OCI-LY3 (cell line): ENCODE results near the gene JADE2.

Experiments
- H2AFZ ChIP-seq: fragments of 200-600, 300-600 bp; shearing (Covaris generic); 2 replicates; pipeline ENCODE4 v1.6.0; 2014; ENCODE audit warnings: antibody characterized with exemption, low read depth, low read length
- H3K27ac ChIP-seq: fragments of 200-600, 300-600 bp; sonication (generic); 2 replicates; pipeline ENCODE4 v1.5.1; 2014; ENCODE audit warnings: mild to moderate bottlenecking, low read length, moderate library complexity, mixed read lengths
- H3K27me3 ChIP-seq: fragments of 200-600, 300-600 bp; sonication (generic); 2 replicates; pipeline ENCODE4 v1.6.1; 2014; ENCODE audit warnings: low read depth, low read length, mixed read lengths
- H3K36me3 ChIP-seq: fragments of 200-600, 300-600 bp; sonication (generic); replicated peaks from 2 replicates; pipeline ENCODE3; 2014; ENCODE audit warnings: low read depth, low read length, mixed read lengths
- H3K4me1 ChIP-seq: fragments of 300-600, 200-600 bp; sonication (generic); 2 replicates; pipeline ENCODE4 v1.6.1; 2014; ENCODE audit warnings: low read length, mixed read lengths
- H3K4me2 ChIP-seq: fragments of 200-600, 300-600 bp; sonication (generic); 2 replicates; pipeline ENCODE4 v1.6.1; 2014; ENCODE audit warnings: low read length, mixed read lengths
- H3K4me3 ChIP-seq: fragments of 300-600, 200-600 bp; sonication (generic); 2 replicates; pipeline ENCODE4 v1.5.1; 2014; ENCODE audit warnings: antibody characterized with exemption, mild to moderate bottlenecking, low read length, moderate library complexity
- H3K79me2 ChIP-seq: fragments of 300-600, 200-600 bp; shearing (Covaris generic); 2 replicates; pipeline ENCODE4 v1.6.1; 2014; ENCODE audit warnings: mild to moderate bottlenecking, low read length, mixed read lengths
- H3K9ac ChIP-seq: fragments of 300-600, 200-600 bp; shearing (Covaris generic); 2 replicates; pipeline ENCODE4 v1.6.0; 2014; ENCODE audit warnings: mild to moderate bottlenecking, low read length, moderate library complexity
- H3K9me3 ChIP-seq: fragments of 200-600, 300-600 bp; shearing (Covaris generic); 2 replicates; pipeline ENCODE4 v1.6.1; 2014; ENCODE audit warnings: low read length, mixed read lengths; ENCODE audit not compliant: insufficient read depth
- H4K20me1 ChIP-seq: fragments of 200-600, 300-600 bp; sonication (generic); 2 replicates; pipeline ENCODE4 v1.6.1; 2016; ENCODE audit warnings: low read length, mixed read lengths; ENCODE audit not compliant: insufficient read depth
- EZH2phosphoT487 ChIP-seq: fragments of 200-600 bp; shearing (Covaris generic); IDR thresholded peaks from 2 replicates; pipeline ENCODE4 v1.6.1; 2018; ENCODE audit warnings: antibody characterized with exemption, mixed run types, low read depth
- TF ChIP-seq, protein P1 (sequence below): fragments of 200-600, 300-600 bp; sonication (generic); IDR thresholded peaks from 2 replicates; pipeline ENCODE4 v1.5.1; 2014; ENCODE audit warnings: antibody characterized with exemption, low read length, low read depth

JADE2 gene

GRCh38 chr5:134569758-134570364 lies 44.4 kb downstream of the JADE2 start:
- no peak for TF ChIP-seq EZH2phosphoT487
- TF ChIP-seq, protein P1, sequence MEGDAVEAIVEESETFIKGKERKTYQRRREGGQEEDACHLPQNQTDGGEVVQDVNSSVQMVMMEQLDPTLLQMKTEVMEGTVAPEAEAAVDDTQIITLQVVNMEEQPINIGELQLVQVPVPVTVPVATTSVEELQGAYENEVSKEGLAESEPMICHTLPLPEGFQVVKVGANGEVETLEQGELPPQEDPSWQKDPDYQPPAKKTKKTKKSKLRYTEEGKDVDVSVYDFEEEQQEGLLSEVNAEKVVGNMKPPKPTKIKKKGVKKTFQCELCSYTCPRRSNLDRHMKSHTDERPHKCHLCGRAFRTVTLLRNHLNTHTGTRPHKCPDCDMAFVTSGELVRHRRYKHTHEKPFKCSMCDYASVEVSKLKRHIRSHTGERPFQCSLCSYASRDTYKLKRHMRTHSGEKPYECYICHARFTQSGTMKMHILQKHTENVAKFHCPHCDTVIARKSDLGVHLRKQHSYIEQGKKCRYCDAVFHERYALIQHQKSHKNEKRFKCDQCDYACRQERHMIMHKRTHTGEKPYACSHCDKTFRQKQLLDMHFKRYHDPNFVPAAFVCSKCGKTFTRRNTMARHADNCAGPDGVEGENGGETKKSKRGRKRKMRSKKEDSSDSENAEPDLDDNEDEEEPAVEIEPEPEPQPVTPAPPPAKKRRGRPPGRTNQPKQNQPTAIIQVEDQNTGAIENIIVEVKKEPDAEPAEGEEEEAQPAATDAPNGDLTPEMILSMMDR: no peak
- no peak overlapping the region for H3K4me2 ChIP-seq
- no peaks in the 10 kb centered on the region for H3K27me3 ChIP-seq
- H4K20me1 ChIP-seq: no peaks in the 10 kb centered on the region
- H3K9ac ChIP-seq: no peak overlapping the region
- H3K36me3 ChIP-seq: peaks cover 39% of the 10 kb centered on the region
- H3K4me1 ChIP-seq: no peaks in the 10 kb centered on the region
- H2AFZ ChIP-seq: no peak overlapping the region
- H3K9me3 ChIP-seq: no peaks in the 10 kb centered on the region
- no peak overlapping the region for H3K27ac ChIP-seq
- no peak overlapping the region for H3K4me3 ChIP-seq
- H3K79me2 ChIP-seq: peaks cover 13% of the 10 kb centered on the region; the same call in 1 of the 2 replicates

DNA sequence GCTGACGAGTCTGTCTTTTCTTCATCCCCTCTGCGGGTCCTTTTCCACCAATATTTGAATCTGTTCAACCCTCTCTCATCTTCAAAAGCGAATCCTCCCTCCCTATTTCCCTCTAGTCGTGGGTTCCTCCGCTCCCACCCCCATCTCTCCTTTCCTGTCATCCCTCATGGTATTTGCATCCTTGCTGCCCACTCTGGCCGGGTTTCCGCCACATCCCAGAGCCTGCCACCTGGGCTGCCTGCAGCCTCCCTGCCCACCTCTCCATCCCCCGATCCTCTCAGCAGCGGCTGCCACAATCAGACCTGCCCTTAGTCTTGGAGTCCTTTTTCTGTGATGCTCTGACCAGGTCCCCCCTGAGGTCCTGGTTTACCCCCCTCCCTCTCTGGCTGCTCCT lies 44.9 kb downstream of the JADE2 start:
- H3K36me3 ChIP-seq: peaks cover 42% of the 10 kb centered on the region

DNA sequence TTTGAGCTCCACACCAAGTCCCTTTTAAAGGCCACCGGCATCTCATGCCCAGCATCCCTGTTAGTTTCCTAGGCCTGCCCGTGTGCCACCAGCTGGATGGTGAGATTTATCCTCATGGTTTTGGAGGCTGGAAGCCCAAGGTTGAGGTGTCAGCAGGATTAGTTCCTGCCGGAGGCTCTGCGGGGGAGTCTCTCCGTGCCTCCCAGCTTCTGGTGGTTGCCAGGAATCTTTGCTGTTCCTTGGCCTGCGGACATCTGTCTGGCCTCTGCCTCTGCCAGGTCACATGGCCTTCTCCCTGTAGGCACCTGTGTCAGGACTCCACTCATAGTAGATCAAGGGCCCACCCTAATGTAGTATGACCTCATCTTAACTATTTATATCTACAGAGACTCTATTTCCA lies 45.4 kb downstream of the JADE2 start:
- Histone ChIP-seq H3K4me1 (no peaks in the 10 kb centered on the region), H4K20me1 (no peaks in the 10 kb centered on the region), H3K9me3 (no peaks in the 10 kb centered on the region), H3K4me3 (no peak overlapping the region), H3K79me2 (peaks cover 13% of the 10 kb centered on the region; the same call in 1 of the 2 replicates), H3K27ac (no peak overlapping the region), H3K27me3 (no peaks in the 10 kb centered on the region), H3K9ac (no peak overlapping the region), H3K36me3 (peaks cover 40% of the 10 kb centered on the region), H3K4me2 (no peak overlapping the region), H2AFZ (no peak overlapping the region)
- TF ChIP-seq, protein P1: no peak
- no peak for TF ChIP-seq EZH2phosphoT487

More for the DNA sequence above, 44.9 kb downstream of the JADE2 start:
- Histone ChIP-seq H3K27ac (no peak overlapping the region), H3K79me2 (peaks cover 13% of the 10 kb centered on the region; the same call in 1 of the 2 replicates), H4K20me1 (no peaks in the 10 kb centered on the region), H3K4me2 (no peak overlapping the region), H2AFZ (no peak overlapping the region), H3K9me3 (no peaks in the 10 kb centered on the region), H3K4me1 (no peaks in the 10 kb centered on the region), H3K27me3 (no peaks in the 10 kb centered on the region), H3K9ac (no peak overlapping the region), H3K4me3 (no peak overlapping the region)
- TF ChIP-seq, protein P1: no peak
- TF ChIP-seq EZH2phosphoT487: no peak

GRCh38 chr5:134571693-134572405 lies 46.4 kb downstream of the JADE2 start:
- no peak overlapping the region for H3K9ac ChIP-seq
- no peak overlapping the region for H3K4me3 ChIP-seq
- H2AFZ ChIP-seq: no peak overlapping the region
- H3K27me3 ChIP-seq: no peaks in the 10 kb centered on the region
- peaks cover 33% of the 10 kb centered on the region for H3K36me3 ChIP-seq
- no peaks in the 10 kb centered on the region for H4K20me1 ChIP-seq
- TF ChIP-seq, protein P1: no peak
- TF ChIP-seq EZH2phosphoT487: no peak
- H3K4me1 ChIP-seq: no peaks in the 10 kb centered on the region
- H3K79me2 ChIP-seq: peaks cover 13% of the 10 kb centered on the region; the same call in 1 of the 2 replicates
- H3K9me3 ChIP-seq: no peaks in the 10 kb centered on the region
- no peak overlapping the region for H3K4me2 ChIP-seq
- H3K27ac ChIP-seq: no peak overlapping the region
